GM11168 (cell line): ENCODE results near the gene ERGIC1.

Source experiments
- in situ Hi-C: fragments of 300-500 bp; cut with MboI; formaldehyde crosslinking; loops from one replicate; pipeline ENCODE4 v1.12.0; 2022; ENCODE audit warnings: low sequenced_read_pairs; ENCODE audit not compliant: unreplicated experiment

Gene ERGIC1

GRCh38 chr5:172897481-172898217 is 63.6 kb downstream of the ERGIC1 start:
- in situ Hi-C loops, result no loop called here

GRCh38 chr5:172898218-172898842 is 64.3 kb downstream of the ERGIC1 start:
- in situ Hi-C loops, result no loop called here

GRCh38 chr5:172898843-172899369 is 64.9 kb downstream of the ERGIC1 start:
- in situ Hi-C loops, result no loop called here

GRCh38 chr5:172899436-172899835 is 65.4 kb downstream of the ERGIC1 start:
- in situ Hi-C loops, result no loop called here

- in situ Hi-C loops, result no loop called here
Measured at GRCh38 chr5:172901012-172901780, 67.1 kb downstream of the ERGIC1 start.

- in situ Hi-C loops, result no loop called here
Measured at GRCh38 chr5:172901788-172902496, 67.9 kb downstream of the ERGIC1 start.

- in situ Hi-C loops, result no loop called here
Measured at GRCh38 chr5:172902497-172903472, 68.7 kb downstream of the ERGIC1 start.

GRCh38 chr5:172903790-172904189 is 69.7 kb downstream of the ERGIC1 start:
- in situ Hi-C loops, result no loop called here

GRCh38 chr5:172904312-172904642 is 70.2 kb downstream of the ERGIC1 start:
- in situ Hi-C loops, result no loop called here

GRCh38 chr5:172904643-172905345 is 70.7 kb downstream of the ERGIC1 start:
- in situ Hi-C loops, result no loop called here

GRCh38 chr5:172905346-172906140 is 71.5 kb downstream of the ERGIC1 start:
- in situ Hi-C loops, result no loop called here

- in situ Hi-C loops, result no loop called here
Measured at GRCh38 chr5:172906436-172906835, 72.4 kb downstream of the ERGIC1 start.

- in situ Hi-C loops, result no loop called here
Measured at GRCh38 chr5:172906888-172907287, 72.8 kb downstream of the ERGIC1 start.

GRCh38 chr5:172907657-172908056 is 73.6 kb downstream of the ERGIC1 start:
- in situ Hi-C loops, result no loop called here

- in situ Hi-C loops, result no loop called here
Measured at GRCh38 chr5:172908662-172909061, 74.6 kb downstream of the ERGIC1 start.

GRCh38 chr5:172909931-172910502 is 76.0 kb downstream of the ERGIC1 start:
- in situ Hi-C loops, result no loop called here

GRCh38 chr5:172910828-172911627 is 77.0 kb downstream of the ERGIC1 start:
- in situ Hi-C loops, result no loop called here
